H9 (cell line): ENCODE data around the gene CCM2. TPM values are rescaled to one million over a fixed set of nuclear protein-coding genes. Genes with fewer than 3 reads are reported as not detected.

Experiments
- DNase-seq: peaks from one replicate; pipeline ENCODE4 v3.0.0-alpha.2; 2017
- H2AFZ ChIP-seq: one replicate; pipeline ENCODE4 v1.6.1; 2013; ENCODE audit warnings: mild to moderate bottlenecking, low read length, control low read depth, moderate library complexity
- H2AK5ac ChIP-seq: 2 replicates; pipeline ENCODE4 v1.6.1; 2013; ENCODE audit warnings: low read length, control low read depth, mixed read lengths; ENCODE audit not compliant: insufficient read length
- H2BK120ac ChIP-seq: one replicate; pipeline ENCODE4 v1.6.1; 2013; ENCODE audit warnings: low read depth, mild to moderate bottlenecking, low read length, control low read depth, inconsistent platforms; ENCODE audit not compliant: poor library complexity, severe bottlenecking
- H2BK12ac ChIP-seq: 2 replicates; pipeline ENCODE4 v1.6.1; 2013; ENCODE audit warnings: low read length, control low read depth, mixed read lengths, low read depth; ENCODE audit not compliant: insufficient read length
- H2BK15ac ChIP-seq: 2 replicates; pipeline ENCODE4 v1.6.1; 2013; ENCODE audit warnings: low read depth, low read length, control low read depth
- H2BK20ac ChIP-seq: one replicate; pipeline ENCODE4 v1.6.1; 2013; ENCODE audit warnings: low read depth, mild to moderate bottlenecking, low read length, control low read depth, inconsistent platforms; ENCODE audit not compliant: poor library complexity, severe bottlenecking
- H2BK5ac ChIP-seq: 2 replicates; pipeline ENCODE4 v1.6.1; 2013; ENCODE audit warnings: low read length, control low read depth, mixed read lengths; ENCODE audit not compliant: insufficient read length
- H3K14ac ChIP-seq: 2 replicates; pipeline ENCODE4 v1.6.1; 2013; ENCODE audit warnings: low read length, control low read depth; ENCODE audit not compliant: insufficient read depth
- H3K18ac ChIP-seq: 2 replicates; pipeline ENCODE4 v1.6.1; 2013; ENCODE audit warnings: low read depth, mild to moderate bottlenecking, mixed read lengths, low read length, control low read depth; ENCODE audit not compliant: insufficient read length
- H3K23ac ChIP-seq: 2 replicates; pipeline ENCODE4 v1.6.1; 2013; ENCODE audit warnings: low read length, control low read depth, mixed read lengths, low read depth; ENCODE audit not compliant: insufficient read length
- H3K23me2 ChIP-seq: 2 replicates; pipeline ENCODE4 v1.6.1; 2013; ENCODE audit warnings: low read depth, mild to moderate bottlenecking, mixed read lengths, low read length, control low read depth; ENCODE audit not compliant: insufficient read length, poor library complexity, severe bottlenecking
- H3K27ac ChIP-seq: 2 replicates; pipeline ENCODE4 v1.5.1; 2013; ENCODE audit warnings: low read length, control low read depth, mixed read lengths, low read depth; ENCODE audit not compliant: insufficient read length
- H3K27me3 ChIP-seq: 2 replicates; pipeline ENCODE4 v1.6.1; 2013; ENCODE audit warnings: low read length, control low read depth, inconsistent platforms; ENCODE audit not compliant: insufficient read depth
- H3K4ac ChIP-seq: 2 replicates; pipeline ENCODE4 v1.6.1; 2013; ENCODE audit warnings: low read depth, mild to moderate bottlenecking, control low read depth, inconsistent platforms, low read length, moderate library complexity
- H3K4me1 ChIP-seq: 2 replicates; pipeline ENCODE4 v1.6.1; 2013; ENCODE audit warnings: low read length, control low read depth, inconsistent platforms; ENCODE audit not compliant: insufficient read depth
- H3K4me2 ChIP-seq: 2 replicates; pipeline ENCODE4 v1.6.1; 2013; ENCODE audit warnings: low read length, control low read depth, mixed read lengths; ENCODE audit not compliant: insufficient read length, insufficient read depth
- H3K56ac ChIP-seq: 2 replicates; pipeline ENCODE4 v1.6.1; 2013; ENCODE audit warnings: low read depth, mild to moderate bottlenecking, mixed read lengths, low read length, control low read depth; ENCODE audit not compliant: insufficient read length
- H3K79me1 ChIP-seq: 2 replicates; pipeline ENCODE4 v1.6.1; 2013; ENCODE audit warnings: low read depth, mild to moderate bottlenecking, moderate library complexity, low read length, control low read depth, inconsistent platforms; ENCODE audit not compliant: insufficient read depth, poor library complexity, severe bottlenecking
- H3K79me2 ChIP-seq: 2 replicates; pipeline ENCODE4 v1.6.1; 2013; ENCODE audit warnings: low read length, control low read depth, inconsistent platforms; ENCODE audit not compliant: insufficient read depth
- H3K9ac ChIP-seq: 2 replicates; pipeline ENCODE4 v1.6.1; 2013; ENCODE audit warnings: low read length, control low read depth, mixed read lengths; ENCODE audit not compliant: insufficient read length; ENCODE audit errors: extremely low read depth
- H3K9me3 ChIP-seq: one replicate; pipeline ENCODE4 v1.6.1; 2013; ENCODE audit warnings: low read depth, low read length, inconsistent platforms; ENCODE audit not compliant: control insufficient read depth
- H3T11ph ChIP-seq: one replicate; pipeline ENCODE4 v1.6.1; 2013; ENCODE audit warnings: mild to moderate bottlenecking, low read length, control low read depth, inconsistent platforms
- H4K20me1 ChIP-seq: one replicate; pipeline ENCODE4 v1.6.1; 2013; ENCODE audit not compliant: control insufficient read depth, insufficient read length, insufficient read depth
- H4K5ac ChIP-seq: 2 replicates; pipeline ENCODE4 v1.6.1; 2013; ENCODE audit warnings: low read depth, mild to moderate bottlenecking, mixed read lengths, low read length, control low read depth; ENCODE audit not compliant: insufficient read length
- H4K8ac ChIP-seq: replicated peaks from 2 replicates; pipeline ENCODE4 v1.6.1; 2013; ENCODE audit warnings: low read length, control low read depth, mixed read lengths, low read depth; ENCODE audit not compliant: insufficient read length
- H4K91ac ChIP-seq: 2 replicates; pipeline ENCODE4 v1.6.1; 2013; ENCODE audit warnings: low read depth, mild to moderate bottlenecking, moderate library complexity, mixed read lengths, low read length, control low read depth; ENCODE audit not compliant: insufficient read length
- H3K27ac Mint-ChIP-seq, 3 experiments: 2 replicates in 2 of 3; 3 replicates in 1 of 3; pipeline ENCODE4 v1.8.0; 2020 to 2021; ENCODE audit warnings: mixed read lengths in 3 of 3, mild to moderate bottlenecking in 1 of 3, moderate library complexity in 1 of 3
- H3K27me3 Mint-ChIP-seq: 2 replicates; pipeline ENCODE4 v1.8.0; 2021; ENCODE audit warnings: low read depth, mild to moderate bottlenecking, moderate library complexity, mixed read lengths
- H3K36me3 Mint-ChIP-seq, 3 experiments: 2 replicates in 2 of 3; 3 replicates in 1 of 3; pipeline ENCODE4 v1.8.0; 2020 to 2021; ENCODE audit warnings: low read depth in 3 of 3, mixed read lengths in 3 of 3; ENCODE audit not compliant: insufficient read depth in 1 of 3
- H3K4me1 Mint-ChIP-seq, 2 experiments: 2 replicates each; pipeline ENCODE4 v1.8.0; 2020; ENCODE audit warnings: mixed read lengths in 2 of 2
- H3K4me3 Mint-ChIP-seq, 2 experiments: 2 replicates in 1 of 2; 3 replicates in 1 of 2; pipeline ENCODE4 v1.8.0; 2020 to 2021; ENCODE audit warnings: mild to moderate bottlenecking in 2 of 2, mixed read lengths in 2 of 2, moderate library complexity in 1 of 2
- H3K9me3 Mint-ChIP-seq, 2 experiments: 2 replicates in 1 of 2; 3 replicates in 1 of 2; pipeline ENCODE4 v1.8.0; 2020; ENCODE audit warnings: mild to moderate bottlenecking in 2 of 2, mixed read lengths in 2 of 2, moderate library complexity in 1 of 2
- CTCF ChIP-seq: fragments of 200-600 bp; sonication (generic); conservative IDR thresholded peaks from 3 replicates; pipeline ENCODE4 v1.8.0; 2021; ENCODE audit warnings: antibody characterized with exemption, mild to moderate bottlenecking
- WGBS: extraction: QIAGEN DNeasy Blood & Tissue Kit; methylation state at CpG from one replicate; pipeline ENCODE4 v1.1.7; 2013; ENCODE audit warnings: missing lambda C conversion rate, low lambda C conversion rate, mixed read lengths; ENCODE audit not compliant: insufficient read length; ENCODE audit errors: extremely low coverage; 5-methylcytosine and 5-hydroxymethylcytosine counted together
- total RNA-seq: library from RNA; stranded (reverse); gene quantifications from 2 replicates; pipeline ENCODE4 v1.2.1, GENCODE V29; 2021

The CCM2 gene
- total RNA-seq, 1 experiment from 2014 or later = 30.4 TPM

- H4K8ac ChIP-seq = no peak overlapping the region
- H4K5ac ChIP-seq = no peak overlapping the region
- no peak overlapping the region for H3K23ac ChIP-seq
- no peak overlapping the region for H2BK120ac ChIP-seq
- no peak overlapping the region for H3K4me2 ChIP-seq
- no peak overlapping the region for H2AFZ ChIP-seq
- no CpG with 5 or more reads among the region's 1 CpG for WGBS
- no peaks in the 10 kb centered on the region for H3K9me3 ChIP-seq
- no peak overlapping the region for H3K14ac ChIP-seq
- no peak overlapping the region for H3K9ac ChIP-seq
- H3K4ac ChIP-seq = no peak overlapping the region
- Mint-ChIP-seq H3K27me3 (no peaks in the 10 kb centered on the region; the same call in 1 of the 2 replicates), H3K27ac (no peak overlapping the region), H3K36me3 (peaks cover 38 to 78% (median 40%) of the 10 kb centered on the region in 3 experiments), H3K9me3 (no peaks in the 10 kb centered on the region; a peak in 1 of 5 replicates), H3K4me3 (no peak overlapping the region; a peak in 1 of 5 replicates), H3K4me1 (peaks cover 24 to 29% of the 10 kb centered on the region in 2 experiments)
- no peak for TF ChIP-seq CTCF
- H3K4me1 ChIP-seq = no peaks in the 10 kb centered on the region
- H3K18ac ChIP-seq = no peak overlapping the region
- peaks cover 13% of the 10 kb centered on the region; the same call in 1 of the 2 replicates for H3K79me2 ChIP-seq
- H3K23me2 ChIP-seq = peaks cover 3% of the 10 kb centered on the region
- no peak overlapping the region for H4K91ac ChIP-seq
- no peak overlapping the region for H2BK5ac ChIP-seq
- no peak overlapping the region for H2BK20ac ChIP-seq
- H2BK12ac ChIP-seq = no peak overlapping the region
- no peak overlapping the region for H3T11ph ChIP-seq
- no peak overlapping the region for H3K56ac ChIP-seq
- DNase-seq = no peak
- no peak overlapping the region for H2BK15ac ChIP-seq
- no peak overlapping the region for H3K27ac ChIP-seq
- H2AK5ac ChIP-seq = no peak overlapping the region
- no peaks in the 10 kb centered on the region for H4K20me1 ChIP-seq
- H3K27me3 ChIP-seq = no peaks in the 10 kb centered on the region
- H3K79me1 ChIP-seq = peaks cover 4% of the 10 kb centered on the region
Measured at GRCh38 chr7:44982535-44982923, 17.5 kb upstream of the CCM2 start.
